Measurements from ENCODE around the gene PODN.

The PODN gene

GRCh38 chr1:53091841-53092645 lies 30.0 kb downstream of the PODN start:
- DNase-seq: no peak

- DNase-seq: no peak
Measured at GRCh38 chr1:53092659-53093450, 30.8 kb downstream of the PODN start.

GRCh38 chr1:53093451-53093754 lies 31.4 kb downstream of the PODN start:
- no peak for DNase-seq

- DNase-seq: no peak
Measured at GRCh38 chr1:53093778-53094532, 31.9 kb downstream of the PODN start.

GRCh38 chr1:53094533-53094919 lies 32.5 kb downstream of the PODN start:
- no peak for DNase-seq

- DNase-seq: no peak
Measured at GRCh38 chr1:53104289-53104913, 42.4 kb downstream of the PODN start.

- no peak for DNase-seq
Measured at GRCh38 chr1:53107090-53107489, 45.1 kb downstream of the PODN start.

- no peak for DNase-seq
Measured at GRCh38 chr1:53107570-53108322, 45.7 kb downstream of the PODN start.

- DNase-seq: no peak
Measured at GRCh38 chr1:53108646-53109580, 46.9 kb downstream of the PODN start.

DNA sequence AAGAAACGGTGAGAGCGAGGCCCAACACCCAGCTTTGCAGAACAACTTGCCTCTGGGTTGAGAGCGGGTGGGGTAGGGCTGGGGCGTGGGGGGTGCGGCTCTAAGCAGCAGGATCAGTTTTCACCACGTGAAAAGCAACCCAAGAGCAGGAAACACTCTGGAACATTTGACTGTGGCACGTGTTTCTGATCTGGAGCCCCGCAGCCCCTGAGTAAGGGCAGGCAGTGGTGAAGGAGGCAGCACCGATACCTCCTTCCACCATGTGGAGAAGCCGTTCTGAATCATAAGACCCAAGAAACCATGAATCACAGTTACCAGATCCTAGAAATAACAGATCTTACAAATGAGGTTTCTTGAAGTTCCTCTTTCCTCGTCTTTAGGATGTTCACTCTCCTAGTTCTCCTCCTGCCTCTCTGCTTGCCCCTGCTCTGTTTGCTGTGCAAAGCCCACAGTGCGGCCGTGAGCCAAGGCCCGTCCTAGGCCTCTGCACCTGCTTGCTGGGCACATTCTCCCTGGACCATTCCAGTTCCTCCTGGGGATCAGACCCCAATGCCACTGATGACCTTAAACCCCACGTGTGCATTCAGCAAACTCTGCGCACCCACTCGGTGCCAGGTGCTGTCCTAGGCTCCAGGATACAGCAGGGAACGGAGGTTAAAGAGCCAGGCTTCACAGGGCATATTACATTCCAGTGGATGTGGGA lies 48.5 kb downstream of the PODN start:
- DNase-seq: no peak

DNA sequence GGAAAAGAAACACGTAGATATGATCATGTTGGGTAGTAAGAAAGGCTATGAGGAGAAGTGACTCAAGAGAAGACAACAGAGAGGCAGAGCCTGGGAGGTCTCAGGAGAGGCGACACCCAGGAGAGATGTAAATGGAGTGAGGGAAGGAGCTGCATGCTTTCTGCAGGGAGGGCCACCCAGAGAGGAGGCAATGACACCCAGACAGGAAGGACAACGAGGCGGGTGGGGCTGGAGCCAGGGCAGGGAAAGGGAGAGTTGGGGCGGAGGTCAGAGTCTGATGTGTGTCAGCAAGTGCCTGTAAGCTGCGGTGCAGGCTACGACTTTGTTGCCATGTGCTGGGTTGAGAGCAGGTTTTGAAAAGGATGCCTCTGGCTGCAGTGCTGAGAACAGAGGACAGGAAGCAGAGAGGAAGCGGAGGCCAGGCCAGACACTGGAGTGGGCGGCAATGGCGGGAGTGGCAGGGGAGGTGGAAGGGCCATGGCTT lies 49.1 kb downstream of the PODN start:
- no peak for DNase-seq

DNA sequence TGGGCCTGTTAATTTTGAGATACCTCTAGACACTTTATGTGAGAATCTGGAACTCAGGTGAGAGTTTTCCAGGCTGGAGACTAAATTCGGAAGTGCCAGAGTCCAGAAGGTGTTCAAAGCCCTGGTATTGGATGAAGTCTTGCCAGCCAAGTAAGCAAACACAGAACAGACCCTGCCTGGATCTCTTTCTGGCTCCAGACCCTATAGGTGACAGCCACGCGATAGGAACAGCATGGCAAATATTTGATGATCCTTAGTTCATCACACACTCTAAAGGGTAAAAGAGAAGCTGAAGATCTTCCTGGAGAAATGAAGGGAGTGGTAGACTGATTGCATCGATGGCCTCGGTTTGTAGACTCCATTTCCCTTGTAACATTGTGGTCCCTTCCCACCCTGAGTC lies 49.7 kb downstream of the PODN start:
- no peak for DNase-seq

GRCh38 chr1:53112271-53112774 lies 50.3 kb downstream of the PODN start:
- DNase-seq: no peak

DNA sequence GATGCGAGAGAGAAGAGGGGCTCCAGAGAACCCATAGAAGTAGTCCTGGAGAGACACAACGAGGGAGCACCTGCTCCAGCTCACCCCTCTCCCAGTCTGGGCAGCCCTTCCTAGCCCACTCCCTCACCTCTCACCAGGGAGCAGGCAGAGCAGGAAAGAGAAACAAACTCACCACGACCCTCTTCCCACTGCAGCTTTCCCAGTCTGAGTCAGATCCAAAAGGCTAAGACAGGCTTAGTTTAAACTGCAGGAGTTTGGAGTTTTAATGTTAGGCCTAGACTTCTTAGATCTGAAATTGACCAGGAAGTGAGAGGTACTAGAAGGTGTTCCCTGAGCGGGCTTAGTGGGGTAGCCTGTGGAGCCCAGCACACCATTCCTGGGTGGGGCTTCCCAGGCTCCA lies 50.8 kb downstream of the PODN start:
- no peak for DNase-seq

- DNase-seq: no peak
Measured at GRCh38 chr1:53114090-53114489, 52.1 kb downstream of the PODN start.

DNA sequence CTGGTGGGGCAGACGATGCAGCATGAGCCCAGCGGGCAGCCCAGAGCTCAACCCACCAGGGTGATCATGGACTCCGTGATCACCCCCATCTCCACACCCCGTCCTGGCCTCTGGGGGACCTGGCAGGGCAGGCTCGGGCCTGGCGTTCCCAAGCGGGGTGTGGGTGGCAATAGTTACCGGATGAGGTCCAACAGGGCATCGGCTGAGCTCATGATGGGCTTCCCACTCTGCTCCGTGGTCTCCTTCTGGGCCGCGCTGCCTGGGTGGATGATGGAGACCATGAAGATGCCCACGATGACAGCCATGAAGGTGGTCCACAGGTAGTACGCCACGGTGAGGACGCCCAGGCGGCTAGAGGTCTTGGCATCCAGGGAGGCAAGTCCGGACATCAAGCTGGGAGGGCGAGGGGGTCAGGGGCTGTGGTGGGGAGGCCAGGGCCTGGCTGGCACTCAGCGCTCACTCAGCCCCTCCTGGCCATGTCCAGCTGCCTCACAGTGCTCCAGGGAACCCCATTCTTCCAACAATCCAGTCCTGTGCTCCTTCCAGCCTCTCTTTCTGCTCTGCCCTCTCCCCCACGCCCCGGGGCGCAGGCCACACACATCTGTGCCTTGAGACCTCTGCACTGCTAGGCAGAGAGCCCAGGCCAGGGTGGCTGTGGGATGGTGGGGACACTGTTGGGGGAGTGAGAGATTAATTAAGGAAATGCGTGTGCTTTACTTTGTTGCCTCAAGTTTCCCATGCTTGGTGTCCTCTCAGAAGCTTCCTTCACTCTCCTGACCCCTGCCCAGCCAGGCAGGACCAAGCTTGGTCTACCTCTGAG lies 52.8 kb downstream of the PODN start:
- DNase-seq: no peak

DNA sequence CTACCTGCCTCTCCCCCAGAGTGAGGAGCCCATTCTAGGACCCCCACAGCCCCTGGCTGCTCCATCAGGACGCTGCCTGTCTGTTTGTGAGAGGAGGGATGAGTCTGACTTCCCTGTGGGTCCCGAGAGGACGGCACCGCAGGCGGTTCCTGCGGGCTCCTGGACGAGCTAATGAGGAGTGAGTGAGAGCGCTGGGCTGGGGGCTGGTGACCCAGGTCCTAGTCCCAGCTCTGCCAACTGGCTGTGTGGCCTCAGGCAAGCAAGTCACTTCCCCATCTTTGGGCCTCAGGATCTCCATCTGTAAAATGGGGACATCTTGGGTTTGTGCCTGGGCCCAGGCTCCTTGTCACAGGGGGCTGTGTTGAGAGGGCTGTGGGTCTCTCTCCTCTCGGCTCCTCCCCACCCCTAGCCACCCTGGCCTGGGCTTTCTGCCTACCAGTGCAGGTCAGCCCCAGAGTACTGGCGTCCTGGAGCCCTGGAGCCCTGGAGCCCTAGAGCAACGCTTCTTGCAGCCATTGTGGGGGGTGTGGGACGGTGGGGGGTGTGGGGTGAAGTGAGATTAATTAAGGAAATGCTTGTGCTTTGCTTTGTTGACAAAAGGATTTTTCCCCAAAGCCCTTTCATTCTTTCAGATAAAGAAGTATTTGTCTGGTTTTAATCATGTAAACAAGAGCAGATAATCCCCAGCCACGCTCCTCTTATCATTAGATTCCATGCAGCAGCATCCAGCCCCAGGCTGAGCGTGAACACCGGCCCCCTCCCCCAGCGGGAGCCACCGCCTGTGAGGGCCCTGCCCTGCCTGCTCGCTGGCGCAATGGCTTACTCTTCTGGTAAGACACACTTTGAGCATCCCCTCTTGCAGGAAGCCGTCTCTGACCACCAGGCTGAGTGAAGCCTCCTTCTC lies 53.6 kb downstream of the PODN start:
- no peak for DNase-seq

GRCh38 chr1:53116307-53116810 lies 54.3 kb downstream of the PODN start:
- no peak for DNase-seq
